ENCODE data around the gene CRADD.

The CRADD gene

DNA sequence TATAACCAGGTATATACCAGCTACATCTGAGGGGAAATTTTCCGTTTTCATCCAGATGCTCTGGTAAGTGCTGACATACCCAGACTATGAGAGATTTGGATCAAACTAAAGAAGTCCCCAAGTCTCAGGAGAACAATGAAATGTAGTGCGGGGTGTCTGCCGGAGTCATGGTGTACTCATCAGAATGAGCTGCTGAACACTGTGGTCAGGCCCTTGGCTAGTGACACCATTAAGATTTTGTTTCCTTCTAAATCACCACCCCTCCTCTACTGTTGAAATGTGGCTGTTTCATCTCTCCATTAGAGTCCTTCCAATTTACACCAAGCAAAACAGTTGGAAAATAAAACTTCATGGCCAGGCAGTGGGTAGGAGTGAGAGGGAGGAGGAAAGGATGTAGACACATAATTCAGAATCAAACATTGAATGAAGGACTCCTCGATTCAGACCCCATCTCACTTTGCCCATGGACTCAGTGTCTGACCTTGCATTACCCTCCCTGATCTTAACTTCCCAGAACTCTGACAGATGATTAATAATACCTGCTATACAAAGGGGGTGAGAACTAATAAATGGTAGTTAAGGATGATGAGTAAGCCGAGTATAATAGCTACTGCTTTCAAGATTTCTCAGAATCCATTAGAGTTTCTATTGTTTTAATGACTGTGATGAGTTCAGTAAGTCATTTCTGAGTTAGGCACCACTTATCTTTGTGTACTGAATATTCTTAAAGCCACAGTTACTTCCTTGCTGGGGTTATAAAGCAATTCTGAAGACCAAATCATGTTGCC lies 127.4 kb downstream of the CRADD start:
- no peak for DNase-seq (ENCODE audit: low read depth in 3 of 3, low spot score in 1 of 3)

GRCh38 chr12:93805736-93806141 lies 128.6 kb downstream of the CRADD start:
- DNase-seq (ENCODE audit: low read depth in 3 of 3, low spot score in 1 of 3) = no peak

DNA sequence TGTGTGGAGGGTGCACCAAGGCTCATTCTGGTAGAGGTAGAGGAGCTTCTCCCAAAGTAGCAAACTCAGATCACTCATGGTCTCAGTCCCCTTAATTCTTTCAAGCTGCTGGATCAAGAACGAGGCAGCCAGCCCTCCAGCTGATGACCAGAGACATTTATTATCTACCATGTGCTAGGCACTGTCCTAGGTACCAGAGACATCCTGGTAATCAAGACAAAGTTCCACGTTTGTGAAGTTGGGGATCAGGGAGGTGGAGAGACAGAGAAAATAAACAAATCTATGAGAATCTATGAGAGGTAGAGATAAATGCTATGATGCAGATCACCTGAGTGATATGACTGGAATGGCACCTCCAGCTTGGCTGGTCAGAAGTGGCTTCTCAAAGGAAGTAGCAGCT lies 130.2 kb downstream of the CRADD start:
- DNase-seq (ENCODE audit: low read depth in 3 of 3, low spot score in 1 of 3) = no peak

DNA sequence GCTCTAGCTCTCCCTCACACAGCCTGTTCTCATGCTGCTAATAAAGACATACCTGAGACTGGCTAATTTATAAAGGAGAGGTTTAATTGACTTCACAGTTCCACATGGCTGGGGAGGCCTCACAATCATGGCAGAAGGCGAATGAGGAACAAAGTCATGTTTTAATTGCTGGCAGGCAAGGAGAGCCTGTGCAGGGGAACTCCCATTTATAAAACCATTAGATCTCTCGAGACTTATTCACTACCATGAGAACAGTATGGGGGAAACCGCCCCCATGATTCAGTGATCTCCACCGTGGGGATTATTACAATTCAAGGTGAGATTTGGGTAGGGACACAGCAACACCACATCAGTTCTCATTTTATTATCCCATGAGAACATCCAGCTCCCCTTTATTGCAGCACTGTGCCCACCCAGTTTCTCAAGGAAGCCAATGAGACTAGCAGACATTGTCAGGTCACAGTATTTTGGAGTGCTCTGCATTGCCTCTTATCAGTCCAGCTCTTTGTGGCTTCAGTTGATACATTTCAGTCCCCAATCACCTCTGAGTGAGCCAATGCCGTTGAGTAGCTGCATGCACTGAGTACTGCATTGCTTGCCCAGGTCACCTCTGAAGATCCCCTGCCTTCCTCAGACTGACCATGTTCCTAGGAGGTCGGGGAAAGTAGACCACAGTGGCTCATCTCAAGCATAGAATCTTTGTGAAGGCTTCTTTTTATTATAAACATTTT lies 131.2 kb downstream of the CRADD start:
- no peak for DNase-seq (ENCODE audit: low read depth in 3 of 3, low spot score in 1 of 3)

GRCh38 chr12:93812626-93813025 lies 135.5 kb downstream of the CRADD start:
- DNase-seq (ENCODE audit: low read depth in 3 of 3, low spot score in 1 of 3) = no peak

DNA sequence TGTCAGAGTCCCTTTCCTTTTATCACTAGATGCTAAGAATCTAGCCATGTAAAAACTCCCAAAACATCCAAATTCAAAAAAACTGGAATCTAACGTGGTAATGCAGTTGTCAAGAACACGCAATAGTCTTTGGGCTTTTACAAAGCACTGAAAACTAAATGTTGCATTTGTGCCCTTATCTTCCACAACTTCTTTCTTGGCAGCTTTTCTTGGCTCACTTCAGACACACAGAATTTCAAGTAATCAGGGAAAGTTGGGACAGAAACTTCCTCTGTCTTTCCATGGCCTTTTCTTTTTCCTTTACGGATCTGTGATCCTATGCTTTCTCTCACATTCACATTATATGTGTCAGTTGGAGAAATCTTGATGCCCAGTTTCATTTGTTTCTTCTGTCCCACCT lies 136.0 kb downstream of the CRADD start:
- no peak for DNase-seq (ENCODE audit: low read depth in 3 of 3, low spot score in 1 of 3)

- DNase-seq (ENCODE audit: low read depth in 3 of 3, low spot score in 1 of 3) = no peak
Observed at GRCh38 chr12:93813972-93814821, 137.0 kb downstream of the CRADD start.

DNA sequence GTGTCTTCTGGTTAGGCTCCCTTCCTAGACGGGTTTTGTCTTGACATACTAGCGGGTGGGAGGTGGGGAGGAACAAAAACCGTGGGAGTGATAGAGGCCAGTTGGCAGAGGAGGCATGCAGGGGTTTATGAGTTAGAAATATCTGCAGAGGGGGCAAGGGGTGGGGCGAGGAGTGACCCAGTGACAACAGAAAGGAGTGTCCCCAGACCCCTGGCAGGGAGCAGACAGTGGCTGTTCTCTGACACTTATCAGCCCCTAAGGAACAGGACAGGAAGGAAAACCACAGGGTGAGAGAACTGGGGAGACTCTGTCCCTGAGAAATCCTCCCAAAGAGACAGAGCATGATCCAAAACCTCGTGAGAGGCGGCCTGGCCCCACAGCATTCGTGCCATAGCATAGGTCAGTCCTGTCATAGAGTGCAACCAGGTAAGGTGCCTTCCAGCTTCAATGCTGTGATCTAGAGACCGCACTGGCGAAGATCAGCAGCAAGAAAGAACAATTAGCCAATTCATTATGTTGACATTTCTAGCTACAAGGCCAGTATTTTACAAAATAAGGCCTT lies 141.4 kb downstream of the CRADD start:
- no peak for DNase-seq (ENCODE audit: low read depth in 3 of 3, low spot score in 1 of 3)

GRCh38 chr12:93819050-93819491 lies 141.9 kb downstream of the CRADD start:
- no peak for DNase-seq (ENCODE audit: low read depth in 3 of 3, low spot score in 1 of 3)

GRCh38 chr12:93823616-93824391 lies 146.6 kb downstream of the CRADD start:
- no peak for DNase-seq (ENCODE audit: low read depth in 3 of 3, low spot score in 1 of 3)

GRCh38 chr12:93824514-93825500 lies 147.6 kb downstream of the CRADD start:
- no peak for DNase-seq (ENCODE audit: low read depth in 3 of 3, low spot score in 1 of 3)

DNA sequence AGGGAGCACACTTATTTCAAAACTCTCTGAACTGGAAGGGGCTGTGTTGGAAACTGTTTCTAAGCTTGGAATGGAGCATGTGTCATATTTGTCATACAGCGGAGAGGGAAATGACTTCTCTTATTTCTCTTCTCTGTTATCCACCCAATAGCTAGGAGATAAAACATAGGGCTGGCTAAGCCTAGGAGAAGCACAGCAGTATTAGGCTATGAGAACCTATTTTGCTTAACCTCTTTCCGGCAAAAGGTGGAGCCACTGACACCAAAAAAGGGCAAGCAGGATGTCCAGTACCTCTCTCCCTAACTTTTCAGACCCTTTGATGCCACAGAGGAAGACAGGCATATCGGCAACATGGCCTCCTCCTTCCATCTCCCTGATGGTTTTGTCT lies 148.3 kb downstream of the CRADD start:
- DNase-seq (ENCODE audit: low read depth in 3 of 3, low spot score in 1 of 3) = no peak

GRCh38 chr12:93825931-93826555 lies 148.9 kb downstream of the CRADD start:
- no peak for DNase-seq (ENCODE audit: low read depth in 3 of 3, low spot score in 1 of 3)

- DNase-seq (ENCODE audit: low read depth in 3 of 3, low spot score in 1 of 3) = no peak
Observed at GRCh38 chr12:93827179-93827578, 150.0 kb downstream of the CRADD start.

DNA sequence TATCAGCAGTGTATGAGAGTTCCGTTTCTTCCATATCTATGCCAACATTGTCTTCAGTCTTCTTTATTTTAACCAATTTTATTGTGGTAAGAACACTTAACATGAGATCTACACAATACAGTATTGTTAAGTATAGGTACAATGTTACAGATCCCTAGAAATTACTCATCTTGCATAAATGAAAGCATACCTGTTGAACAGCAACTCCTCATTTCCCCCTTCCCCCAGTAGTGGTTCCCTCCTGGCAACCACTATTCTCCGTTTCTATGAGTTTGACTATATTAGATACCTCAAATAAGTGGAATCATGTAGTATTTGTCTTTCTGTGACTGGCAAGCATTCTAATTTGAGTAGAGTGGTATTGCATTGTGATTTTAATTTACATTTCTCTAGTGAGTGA lies 150.5 kb downstream of the CRADD start:
- no peak for DNase-seq (ENCODE audit: low read depth in 3 of 3, low spot score in 1 of 3)

DNA sequence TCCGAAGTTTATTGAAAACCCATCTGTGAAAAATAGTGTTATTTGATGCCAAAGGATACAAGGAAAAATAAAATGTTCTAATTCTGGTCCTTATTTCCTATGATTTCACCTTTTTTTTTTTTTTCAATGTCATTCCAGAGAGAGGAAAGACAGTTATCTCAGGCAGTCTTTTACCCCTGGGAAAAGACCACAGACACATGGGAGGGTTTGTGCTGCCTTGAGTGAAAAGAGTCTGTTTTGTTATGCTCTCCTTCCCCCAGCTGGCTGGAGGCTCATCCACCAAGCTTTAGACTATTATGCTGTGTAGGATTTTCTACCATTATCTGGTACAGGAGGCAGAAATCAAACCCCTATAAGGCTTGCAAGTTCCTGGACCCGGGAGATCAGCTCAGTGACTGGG lies 151.8 kb downstream of the CRADD start:
- no peak for DNase-seq (ENCODE audit: low read depth in 3 of 3, low spot score in 1 of 3)

GRCh38 chr12:93831374-93831773 lies 154.2 kb downstream of the CRADD start:
- no peak for DNase-seq (ENCODE audit: low read depth in 3 of 3, low spot score in 1 of 3)

- no peak for DNase-seq (ENCODE audit: low read depth in 3 of 3, low spot score in 1 of 3)
Observed at GRCh38 chr12:93832131-93832530, 155.0 kb downstream of the CRADD start.

DNA sequence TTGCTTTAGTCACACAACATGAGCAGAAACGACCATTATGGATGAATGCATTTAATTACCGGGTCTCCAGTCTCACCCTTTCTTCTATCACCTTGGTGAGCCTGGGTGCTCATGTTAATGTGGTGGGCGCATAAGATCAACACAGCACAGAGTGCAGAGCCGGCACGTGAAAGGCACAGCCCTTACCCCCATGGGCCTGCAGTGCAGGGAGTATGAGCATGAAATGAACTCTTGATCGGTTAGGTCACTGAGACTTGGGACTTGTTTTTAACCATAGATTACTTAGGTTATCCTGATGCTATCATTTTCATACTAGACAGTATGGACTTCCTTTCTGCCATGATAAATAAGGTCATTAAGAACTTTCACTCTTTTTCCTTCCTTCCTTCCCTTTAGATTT lies 156.8 kb downstream of the CRADD start:
- DNase-seq (ENCODE audit: low read depth in 3 of 3, low spot score in 1 of 3) = no peak
